ENCODE results near the gene SPTB. TPM values are rescaled to one million over a fixed set of nuclear protein-coding genes. Genes with fewer than 3 reads are reported as not detected.

The SPTB gene
- total and polyA plus RNA-seq, 10 of the 15 experiments (the other 5 are each of a cell fraction or from before 2014, with no cell fraction given), result under 0.01 to 0.04 (median 0.02) TPM; not detected in 4

DNA sequence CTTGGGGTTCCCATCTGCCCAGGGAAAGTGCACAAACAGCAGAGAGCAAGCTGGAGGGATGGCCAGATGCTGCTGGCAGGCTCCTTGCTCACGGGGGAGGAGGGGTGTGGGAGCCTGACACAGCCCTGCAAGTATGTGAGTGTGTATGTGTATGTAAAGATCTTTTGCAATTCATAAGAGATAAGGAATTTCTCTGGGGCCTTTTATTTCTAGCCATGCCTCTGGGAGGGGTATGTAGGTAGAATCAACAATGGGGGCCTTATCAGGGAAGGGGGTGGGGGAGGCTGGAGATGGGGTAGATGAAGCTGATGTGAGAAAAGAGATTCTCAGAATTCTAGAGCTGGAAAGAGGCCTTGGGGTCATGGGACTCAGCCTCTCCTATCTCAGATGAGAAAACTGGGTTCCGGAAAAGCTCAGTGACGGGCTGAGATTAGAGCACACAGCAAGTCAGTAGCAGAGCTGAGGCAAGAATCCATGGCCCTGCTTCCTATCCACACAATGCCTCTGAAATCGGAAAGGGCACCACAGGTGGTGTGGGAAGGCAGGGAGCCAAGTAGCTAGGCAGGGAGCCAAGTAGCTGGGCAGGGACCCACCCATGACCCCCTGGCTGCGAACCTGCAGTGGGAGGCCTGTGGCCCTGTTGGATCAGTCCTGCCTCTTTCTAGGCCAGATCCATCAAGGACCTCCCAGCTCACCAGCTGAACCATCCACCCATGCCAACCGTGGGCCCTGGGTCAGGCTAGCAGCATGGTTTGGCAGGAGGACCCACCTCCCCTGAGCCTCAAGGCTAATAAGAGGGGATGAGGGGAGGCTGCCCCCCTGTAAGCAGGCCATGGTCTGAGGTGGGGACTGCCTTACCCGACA, 120.8 kb downstream of the SPTB start:
- 29% methylated on average over 7 of the region's 7 CpGs for WGBS (ENCODE audit: insufficient coverage, insufficient replicate concordance, low lambda C conversion rate, missing lambda C conversion rate)
- FAIRE-seq (no peak), DNase-seq (ENCODE audit: low read depth, low spot score) (no peak), ATAC-seq (no peak)
- Histone ChIP-seq H2AFZ (ENCODE audit: control insufficient read depth, low read depth, low read length) (no peak overlapping the region), H3K4me2 (ENCODE audit: control insufficient read depth, insufficient read depth) (no peak overlapping the region), H3K4me1 (ENCODE audit: control insufficient read depth, insufficient read depth, low read length) (no peaks in the 10 kb centered on the region), H3K9ac (ENCODE audit: control insufficient read depth, insufficient read depth, low read length) (no peak overlapping the region), H3K36me3 (ENCODE audit: control insufficient read depth in 2 of 2, insufficient read depth in 2 of 2, low read length in 1 of 2) (no peaks in the 10 kb centered on the region), H3K9me3 (replicated peaks; ENCODE audit: control insufficient read depth, insufficient read depth, low read length) (no peaks in the 10 kb centered on the region), H3K27me3 (replicated peaks in 1 of 2; ENCODE audit: control insufficient read depth in 2 of 2, insufficient read depth in 2 of 2, low read length in 1 of 2) (peaks cover 0 to 3% of the 10 kb centered on the region in 2 experiments; a peak in 3 of 4 replicates), H3K4me3 (no peak overlapping the region), H4K20me1 (ENCODE audit: control insufficient read depth, insufficient read depth) (no peaks in the 10 kb centered on the region; the same call in 1 of the 2 replicates), H3K79me2 (ENCODE audit: control insufficient read depth, insufficient read depth, low read length) (no peaks in the 10 kb centered on the region), H3K27ac (ENCODE audit: control insufficient read depth, insufficient read depth) (no peak overlapping the region)
- BruUV-seq (replicated peaks), result no TSS peak
- ChIA-PET RAD21 (ENCODE audit: unreplicated experiment) (interaction anchor here (1.9 kb wide), 1 partner anchor 133 kb away, joined by 11 read pairs; no protein-coding TSS in a partner anchor), SMC1A (ENCODE audit: uncharacterized antibody, unreplicated experiment) (interaction anchor here (0.9 to 1.4 kb wide), 4 partner anchors 80 to 133 kb away, joined by 3 to 5 read pairs (median 4); no protein-coding TSS in a partner anchor), CTCF (interaction anchor here (0.6 to 3.3 kb wide), 14 partner anchors 8 to 262 kb away, joined by 3 to 18 read pairs (median 3); no protein-coding TSS in a partner anchor), POLR2A (no interaction called here)
- TF ChIP-seq NFXL1 (IDR thresholded peaks at IDR 0.05; ENCODE audit: borderline replicate concordance) (no peak), E4F1 (IDR thresholded peaks at IDR 0.05; ENCODE audit: borderline replicate concordance, partially characterized antibody) (no peak), HCFC1 (IDR thresholded peaks at IDR 0.05; ENCODE audit: low read length) (no peak), RELA (IDR thresholded peaks at IDR 0.05; ENCODE audit: borderline replicate concordance, partially characterized antibody) (no peak), MEF2A (IDR thresholded peaks at IDR 0.05; ENCODE audit: insufficient read depth, low read depth, low read length) (no peak)
- in situ Hi-C loops (cut with MboI), result no loop called here
- intact Hi-C loops (cut with micrococcal nuclease; ENCODE audit: unreplicated experiment), result no loop called here
